Astrocyte of the spinal cord (primary cell): Measurements from ENCODE around the gene HOXC13.

Experiments used
- DNase-seq: peaks from one replicate; pipeline ENCODE4 v3.0.0; 2011; ENCODE audit warnings: low read depth, low spot score
- H3K4me3 ChIP-seq: 2 replicates; pipeline ENCODE4 v1.5.1; 2011; ENCODE audit warnings: low read depth, mild to moderate bottlenecking, low read length, moderate library complexity
- CTCF ChIP-seq: IDR thresholded peaks from 2 replicates; pipeline ENCODE4 v1.5.1; 2012; ENCODE audit warnings: low read depth, mild to moderate bottlenecking, low read length, inconsistent platforms
- in situ Hi-C: cut with HindIII; loops from 2 replicates; pipeline ENCODE4 v1.10.0; 2017; ENCODE audit warnings: low sequenced_read_pairs

HOXC13 gene

DNA sequence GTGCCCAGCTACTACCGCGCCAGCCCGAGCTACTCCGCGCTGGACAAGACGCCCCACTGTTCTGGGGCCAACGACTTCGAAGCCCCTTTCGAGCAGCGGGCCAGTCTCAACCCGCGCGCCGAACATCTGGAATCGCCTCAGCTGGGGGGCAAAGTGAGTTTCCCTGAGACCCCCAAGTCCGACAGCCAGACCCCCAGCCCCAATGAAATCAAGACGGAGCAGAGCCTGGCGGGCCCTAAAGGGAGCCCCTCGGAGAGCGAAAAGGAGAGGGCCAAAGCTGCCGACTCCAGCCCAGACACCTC, 47.0 kb downstream of the HOXC13 start:
- TF ChIP-seq CTCF, result no peak
- in situ Hi-C loops, result no loop called here
- no peak overlapping the region for H3K4me3 ChIP-seq
- DNase-seq, result no peak

DNA sequence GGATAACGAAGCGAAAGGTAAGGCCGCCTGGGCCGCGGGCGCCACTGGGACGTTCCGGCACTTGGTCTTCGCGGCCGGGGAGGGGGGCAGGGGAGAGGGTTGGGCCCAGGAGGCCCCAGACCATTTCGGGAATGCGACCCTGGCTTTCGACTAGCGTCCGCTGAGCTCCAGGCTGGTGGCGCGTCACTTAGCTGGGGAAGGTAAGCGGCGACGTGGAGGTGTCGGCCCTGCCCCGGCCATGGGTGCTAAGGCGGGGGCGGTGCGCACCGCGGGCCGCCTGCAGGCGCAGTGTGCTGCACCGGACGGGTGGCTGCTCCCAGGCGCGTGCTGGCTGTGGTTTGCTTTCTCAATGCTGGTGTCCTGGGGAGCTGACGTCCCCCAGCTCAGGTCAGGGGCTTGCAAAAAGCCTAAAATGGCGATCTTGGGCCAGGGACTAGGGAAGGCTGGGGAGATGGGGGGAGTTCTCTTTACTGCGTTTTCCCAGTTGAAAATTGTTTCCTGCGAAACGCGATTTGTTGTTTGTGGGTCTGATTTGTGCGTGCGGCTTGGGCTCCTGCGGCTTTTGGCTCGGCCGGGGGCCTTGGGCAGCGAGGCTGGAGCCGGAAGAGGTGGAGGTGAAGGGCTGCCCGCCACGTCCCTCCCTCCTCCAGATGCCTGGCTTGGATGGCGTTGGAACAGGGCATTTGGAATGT, 47.5 kb downstream of the HOXC13 start:
- no peak for DNase-seq
- no peak overlapping the region for H3K4me3 ChIP-seq

GRCh38 chr12:53986686-53987483, 48.3 kb downstream of the HOXC13 start:
- in situ Hi-C loops, result no loop called here
- no peak overlapping the region for H3K4me3 ChIP-seq
- no peak for TF ChIP-seq CTCF
- DNase-seq, result no peak

More for the DNA sequence above, 47.5 kb downstream of the HOXC13 start:
- TF ChIP-seq CTCF, result no peak
- in situ Hi-C loops, result no loop called here

GRCh38 chr12:53987787-53988230, 49.2 kb downstream of the HOXC13 start:
- no peak overlapping the region for H3K4me3 ChIP-seq
- no peak for TF ChIP-seq CTCF
- in situ Hi-C loops, result no loop called here
- no peak for DNase-seq

GRCh38 chr12:53988541-53989226, 50.1 kb downstream of the HOXC13 start:
- no peak overlapping the region for H3K4me3 ChIP-seq
- no peak for DNase-seq
- in situ Hi-C loops, result no loop called here
- TF ChIP-seq CTCF, result no peak

DNA sequence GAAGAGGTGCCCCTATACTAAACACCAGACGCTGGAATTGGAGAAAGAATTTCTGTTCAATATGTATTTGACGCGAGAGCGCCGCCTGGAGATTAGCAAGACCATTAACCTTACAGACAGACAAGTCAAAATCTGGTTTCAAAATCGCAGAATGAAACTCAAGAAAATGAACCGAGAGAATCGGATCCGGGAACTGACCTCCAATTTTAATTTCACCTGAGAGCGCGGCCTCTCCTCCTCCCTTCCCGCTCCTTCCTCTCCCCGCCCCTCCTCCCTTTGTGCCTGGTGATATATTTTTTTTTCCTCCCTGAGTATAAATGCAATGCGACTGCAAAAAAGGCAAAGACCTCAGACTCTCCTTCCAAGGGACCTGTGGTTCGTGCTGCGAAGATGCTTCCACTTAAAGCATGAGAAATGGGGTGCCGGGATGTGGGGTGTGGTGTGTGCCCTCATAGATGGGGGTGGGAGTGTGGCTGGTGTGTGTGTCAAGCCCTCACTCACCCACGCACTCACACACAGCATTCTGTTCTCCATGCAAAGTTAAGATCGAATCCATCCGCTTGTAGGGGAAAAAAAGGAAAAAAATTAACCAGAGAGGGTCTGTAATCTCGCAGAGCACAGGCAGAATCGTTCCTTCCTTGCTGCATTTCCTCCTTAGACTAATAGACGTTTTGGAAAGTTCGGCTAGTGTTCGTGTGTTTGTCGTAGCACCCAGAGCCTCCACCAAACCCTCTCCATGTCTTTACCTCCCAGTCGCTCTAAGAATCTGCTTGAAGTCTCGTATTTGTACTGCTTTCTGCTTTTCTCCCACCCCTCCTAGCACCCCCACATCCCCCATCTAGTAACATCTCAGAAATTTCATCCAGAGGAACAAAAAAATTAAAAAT, 50.8 kb downstream of the HOXC13 start:
- peak; percentile 58 for TF ChIP-seq CTCF
- in situ Hi-C loops, result no loop called here
- H3K4me3 ChIP-seq, result no peak overlapping the region
- peak; percentile 38 for DNase-seq
